ENCODE data around the gene KLF1.

KLF1 gene

GRCh38 chr19:12912571-12912970 is 25.6 kb upstream of the KLF1 start:
- TF ChIP-seq CTCF (conservative IDR thresholded peaks at IDR 0.05; ENCODE audit: low read depth, low read length): no peak
- no peak for DNase-seq (ENCODE audit: low read depth)
- H3K4me3 ChIP-seq (ENCODE audit: low read depth, low read length): no peak overlapping the region

DNA sequence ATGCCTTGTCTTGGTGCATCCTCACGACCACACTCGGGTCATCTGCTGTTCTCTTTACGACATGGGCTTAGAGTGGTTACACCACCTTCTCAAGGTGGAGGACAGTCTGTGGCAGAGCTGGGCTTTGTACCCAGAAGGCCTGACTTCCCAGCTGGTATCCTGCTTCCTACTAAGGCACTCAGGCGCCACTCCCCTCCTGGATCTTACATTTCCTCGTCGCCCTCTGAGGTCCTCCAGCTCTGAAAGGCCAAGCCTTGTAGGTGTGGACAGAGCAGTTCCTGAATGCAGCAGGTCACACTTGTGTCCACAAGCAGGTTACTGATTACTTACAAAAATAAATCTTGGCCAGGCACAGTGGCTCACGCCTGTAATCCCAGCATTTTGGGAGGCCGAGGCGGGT is 20.2 kb upstream of the KLF1 start:
- no peak for DNase-seq (ENCODE audit: low read depth)
- H3K4me3 ChIP-seq (ENCODE audit: low read depth, low read length): no peak overlapping the region
- no peak for TF ChIP-seq CTCF (conservative IDR thresholded peaks at IDR 0.05; ENCODE audit: low read depth, low read length)

DNA sequence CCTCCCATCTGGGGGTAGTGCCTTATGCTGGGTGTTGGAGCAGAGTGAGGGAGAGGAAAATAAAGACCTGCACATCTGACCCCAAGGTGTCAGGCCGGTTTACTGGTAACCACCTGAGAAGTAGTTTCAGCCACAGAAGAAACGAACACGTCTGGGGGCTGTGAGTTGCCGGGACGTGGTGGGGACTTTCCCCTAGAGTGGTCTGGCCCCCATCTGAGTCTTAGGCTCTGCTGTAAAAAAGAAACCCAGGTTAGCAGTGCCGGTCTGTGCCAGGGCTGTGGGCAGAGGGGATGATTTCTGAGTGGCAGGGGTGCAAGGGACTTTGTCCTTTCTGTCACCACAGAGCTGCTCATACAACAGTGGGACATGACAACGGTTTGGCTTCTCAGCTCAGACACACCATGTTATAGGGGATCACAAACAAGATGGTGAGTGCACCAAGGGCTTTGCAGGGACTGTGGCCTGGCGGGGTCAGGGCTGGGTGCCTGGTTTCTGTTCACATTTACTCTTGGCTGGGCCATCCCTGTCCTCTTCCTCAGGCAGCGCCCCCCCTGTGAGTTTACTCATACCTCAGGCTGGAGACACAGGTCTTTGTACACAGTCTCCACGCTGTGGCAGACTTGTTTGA is 13.0 kb upstream of the KLF1 start:
- DNase-seq (ENCODE audit: low read depth): no peak
- TF ChIP-seq CTCF (conservative IDR thresholded peaks at IDR 0.05; ENCODE audit: low read depth, low read length): no peak
- no peak overlapping the region for H3K4me3 ChIP-seq (ENCODE audit: low read depth, low read length)

GRCh38 chr19:12896460-12896859 is 9.5 kb upstream of the KLF1 start:
- no peak for DNase-seq (ENCODE audit: low read depth)
- no peak for TF ChIP-seq CTCF (conservative IDR thresholded peaks at IDR 0.05; ENCODE audit: low read depth, low read length)
- no peak overlapping the region for H3K4me3 ChIP-seq (ENCODE audit: low read depth, low read length)

GRCh38 chr19:12893582-12893981 is 6.6 kb upstream of the KLF1 start:
- DNase-seq (ENCODE audit: low read depth): no peak
- no peak overlapping the region for H3K4me3 ChIP-seq (ENCODE audit: low read depth, low read length)
- TF ChIP-seq CTCF (conservative IDR thresholded peaks at IDR 0.05; ENCODE audit: low read depth, low read length): no peak

DNA sequence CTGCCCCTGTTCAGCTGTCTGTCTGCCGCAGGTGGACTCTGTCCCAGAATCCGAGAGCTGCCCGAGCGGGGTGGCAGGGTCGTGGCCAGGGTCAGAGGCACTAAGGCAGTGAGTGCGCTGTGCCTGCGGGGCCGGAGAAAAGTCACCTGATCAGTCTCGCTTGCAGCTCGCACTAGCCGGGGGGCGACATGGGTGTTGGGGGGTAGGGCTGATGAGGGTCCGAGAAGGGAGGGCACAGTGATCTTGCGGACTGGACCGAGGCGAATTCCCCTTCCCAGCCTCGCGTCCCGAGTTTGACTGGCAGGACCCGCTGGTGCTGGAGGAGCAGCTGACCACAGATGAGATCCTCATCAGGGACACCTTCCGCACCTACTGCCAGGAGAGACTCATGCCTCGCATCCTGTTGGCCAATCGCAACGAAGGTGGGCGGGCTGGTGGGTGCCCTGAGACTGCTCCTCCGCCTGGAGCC is 4.6 kb upstream of the KLF1 start:
- no peak for DNase-seq (ENCODE audit: low read depth)
- H3K4me3 ChIP-seq (ENCODE audit: low read depth, low read length): peak overlapping the region; percentile 93

More for the DNA sequence above, 4.6 kb upstream of the KLF1 start:
- TF ChIP-seq CTCF (conservative IDR thresholded peaks at IDR 0.05; ENCODE audit: low read depth, low read length): no peak
